GM23338 (cell line): ENCODE data around the gene USF2.

Experiments
- CTCF ChIP-seq, 2 experiments: fragments of 200-600 bp in 1 of 2; sonication (generic) in 1 of 2; conservative IDR thresholded peaks; 2 replicates each; pipeline versions ENCODE4 v1.5.1 to v1.6.1; 2016 to 2017; ENCODE audit warnings: antibody characterized with exemption in 2 of 2, low read depth in 2 of 2, mild to moderate bottlenecking in 2 of 2, moderate library complexity in 1 of 2
- EZH2phosphoT487 ChIP-seq: fragments of 200-600 bp; sonication (generic); IDR thresholded peaks from one replicate; pipeline ENCODE4 v1.8.1; 2018; ENCODE audit warnings: antibody characterized with exemption; ENCODE audit not compliant: unreplicated experiment

GRCh38 chr19:35271546-35271945 lies 2.8 kb downstream of the USF2 start:
- TF ChIP-seq CTCF (conservative IDR thresholded peaks at IDR 0.05; ENCODE audit: low read depth in 2 of 2) (no peak), EZH2phosphoT487 (no peak)
